Activated naive CD4-positive, alpha-beta T cell treated with anti-CD3 and anti-CD28 coated beads, Interleukin-2, amount 50 U/mL, for 24 hours (primary cell): ENCODE results near the gene HNRNPM.

Experiments
- H3K27ac Mint-ChIP-seq: one replicate; pipeline ENCODE4 v1.8.0; 2021; ENCODE audit warnings: mild to moderate bottlenecking, mixed read lengths
- H3K27me3 Mint-ChIP-seq: one replicate; pipeline ENCODE4 v1.8.0; 2021; ENCODE audit warnings: mixed read lengths
- H3K36me3 Mint-ChIP-seq: one replicate; pipeline ENCODE4 v1.8.0; 2021; ENCODE audit warnings: mixed read lengths
- H3K4me1 Mint-ChIP-seq: one replicate; pipeline ENCODE4 v1.8.0; 2021; ENCODE audit warnings: mixed read lengths
- H3K4me3 Mint-ChIP-seq: one replicate; pipeline ENCODE4 v1.8.0; 2021; ENCODE audit warnings: mild to moderate bottlenecking, mixed read lengths
- H3K9me3 Mint-ChIP-seq: one replicate; pipeline ENCODE4 v1.8.0; 2021; ENCODE audit warnings: mixed read lengths

Gene HNRNPM

GRCh38 chr19:8461376-8461775, 16.6 kb downstream of the HNRNPM start:
- Mint-ChIP-seq H3K9me3 (no peaks in the 10 kb centered on the region), H3K36me3 (peaks cover 14% of the 10 kb centered on the region), H3K27me3 (no peaks in the 10 kb centered on the region), H3K4me1 (peaks cover 72% of the 10 kb centered on the region), H3K27ac (no peak overlapping the region), H3K4me3 (no peak overlapping the region)

DNA sequence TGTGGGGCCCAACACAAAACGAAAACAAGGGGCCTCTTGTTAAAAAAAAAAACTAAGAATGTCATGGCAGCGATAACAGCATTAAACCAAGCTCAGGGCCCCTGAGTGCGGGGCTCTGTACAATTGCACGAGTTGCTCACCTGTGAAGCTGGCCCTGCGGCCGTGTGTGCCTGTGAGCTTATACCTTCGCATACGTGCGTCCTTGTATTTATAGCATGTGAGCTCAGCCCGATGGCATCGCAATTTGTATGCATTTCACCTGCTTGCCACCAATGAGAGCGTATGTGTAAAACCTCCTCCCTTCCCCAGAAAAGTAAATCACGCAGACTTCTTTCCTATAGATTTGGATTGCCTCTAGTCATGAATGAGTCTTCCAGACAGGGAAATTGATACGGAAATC, 17.1 kb downstream of the HNRNPM start:
- Mint-ChIP-seq H3K9me3 (no peaks in the 10 kb centered on the region), H3K36me3 (peaks cover 13% of the 10 kb centered on the region), H3K27ac (no peak overlapping the region), H3K4me1 (peaks cover 70% of the 10 kb centered on the region), H3K27me3 (no peaks in the 10 kb centered on the region), H3K4me3 (no peak overlapping the region)

DNA sequence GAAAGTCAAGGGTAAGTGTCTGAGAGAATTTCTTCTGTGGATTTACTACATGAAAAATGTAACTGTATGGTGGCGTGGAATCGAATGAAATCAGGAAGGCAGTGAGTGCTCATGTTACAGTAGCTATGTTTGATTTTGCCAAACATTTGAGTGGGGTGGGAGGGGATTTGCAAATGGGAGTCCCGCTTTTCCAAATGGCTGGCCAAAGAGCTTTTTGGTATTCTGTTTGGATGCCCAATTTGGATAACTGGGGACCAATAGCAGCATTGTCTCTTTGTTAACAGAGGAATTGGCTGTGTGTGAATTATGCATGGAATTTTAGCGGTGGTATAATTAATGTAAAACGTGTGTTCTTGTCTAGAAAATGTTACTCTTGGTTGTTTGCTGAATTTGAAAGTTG, 17.8 kb downstream of the HNRNPM start:
- no peaks in the 10 kb centered on the region for H3K9me3 Mint-ChIP-seq
- peak overlapping the region; percentile 41 for H3K27ac Mint-ChIP-seq
- H3K4me3 Mint-ChIP-seq, result peak overlapping the region; percentile 5
- H3K27me3 Mint-ChIP-seq, result no peaks in the 10 kb centered on the region
- H3K4me1 Mint-ChIP-seq, result peaks cover 69% of the 10 kb centered on the region
- peaks cover 16% of the 10 kb centered on the region for H3K36me3 Mint-ChIP-seq

- no peaks in the 10 kb centered on the region for H3K27me3 Mint-ChIP-seq
- peaks cover 21% of the 10 kb centered on the region for H3K36me3 Mint-ChIP-seq
- H3K4me1 Mint-ChIP-seq, result peaks cover 66% of the 10 kb centered on the region
- H3K4me3 Mint-ChIP-seq, result no peak overlapping the region
- H3K27ac Mint-ChIP-seq, result no peak overlapping the region
- H3K9me3 Mint-ChIP-seq, result no peaks in the 10 kb centered on the region
Observed at GRCh38 chr19:8463365-8463764, 18.6 kb downstream of the HNRNPM start.

DNA sequence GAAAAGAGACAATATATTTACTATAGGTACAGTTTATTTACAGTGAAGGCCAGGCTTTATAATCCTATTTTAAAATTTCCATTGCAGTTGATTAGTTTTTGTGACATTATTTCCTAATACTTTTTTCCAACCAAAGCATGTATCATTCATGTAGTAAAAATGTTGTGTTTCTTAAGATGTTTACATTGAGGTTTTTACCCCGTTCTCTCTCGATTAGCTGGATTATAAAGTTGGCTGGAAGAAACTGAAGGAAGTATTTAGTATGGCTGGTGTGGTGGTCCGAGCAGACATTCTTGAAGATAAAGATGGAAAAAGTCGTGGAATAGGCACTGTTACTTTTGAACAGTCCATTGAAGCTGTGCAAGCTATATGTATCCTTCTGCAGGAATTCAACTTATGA, 21.2 kb downstream of the HNRNPM start:
- H3K27me3 Mint-ChIP-seq, result no peaks in the 10 kb centered on the region
- H3K27ac Mint-ChIP-seq, result peak overlapping the region; percentile 27
- H3K36me3 Mint-ChIP-seq, result peaks cover 29% of the 10 kb centered on the region
- peaks cover 49% of the 10 kb centered on the region for H3K4me1 Mint-ChIP-seq
- H3K4me3 Mint-ChIP-seq, result no peak overlapping the region
- no peaks in the 10 kb centered on the region for H3K9me3 Mint-ChIP-seq

DNA sequence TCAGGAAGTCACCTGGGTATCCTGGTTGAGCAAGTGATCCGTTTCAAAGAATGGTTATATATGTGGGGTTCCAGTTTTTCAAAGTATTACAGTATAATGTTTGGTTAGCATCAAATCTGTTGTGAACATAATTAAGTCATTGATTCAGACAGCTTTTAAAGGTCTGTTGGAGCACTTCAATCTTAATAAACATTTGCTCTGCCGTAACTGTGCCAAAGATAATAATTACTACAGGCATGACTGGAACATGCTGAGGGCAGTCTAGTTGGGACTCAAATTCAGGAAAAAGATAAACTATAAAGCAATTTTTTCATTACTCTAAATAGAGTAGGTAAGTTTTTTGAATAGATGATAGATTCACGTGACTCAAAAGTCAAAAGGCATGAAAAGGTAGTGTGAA, 23.3 kb downstream of the HNRNPM start:
- H3K36me3 Mint-ChIP-seq, result peaks cover 27% of the 10 kb centered on the region
- H3K9me3 Mint-ChIP-seq, result no peaks in the 10 kb centered on the region
- peaks cover 31% of the 10 kb centered on the region for H3K4me1 Mint-ChIP-seq
- H3K27ac Mint-ChIP-seq, result peak overlapping the region; percentile 14
- H3K27me3 Mint-ChIP-seq, result no peaks in the 10 kb centered on the region
- no peak overlapping the region for H3K4me3 Mint-ChIP-seq

DNA sequence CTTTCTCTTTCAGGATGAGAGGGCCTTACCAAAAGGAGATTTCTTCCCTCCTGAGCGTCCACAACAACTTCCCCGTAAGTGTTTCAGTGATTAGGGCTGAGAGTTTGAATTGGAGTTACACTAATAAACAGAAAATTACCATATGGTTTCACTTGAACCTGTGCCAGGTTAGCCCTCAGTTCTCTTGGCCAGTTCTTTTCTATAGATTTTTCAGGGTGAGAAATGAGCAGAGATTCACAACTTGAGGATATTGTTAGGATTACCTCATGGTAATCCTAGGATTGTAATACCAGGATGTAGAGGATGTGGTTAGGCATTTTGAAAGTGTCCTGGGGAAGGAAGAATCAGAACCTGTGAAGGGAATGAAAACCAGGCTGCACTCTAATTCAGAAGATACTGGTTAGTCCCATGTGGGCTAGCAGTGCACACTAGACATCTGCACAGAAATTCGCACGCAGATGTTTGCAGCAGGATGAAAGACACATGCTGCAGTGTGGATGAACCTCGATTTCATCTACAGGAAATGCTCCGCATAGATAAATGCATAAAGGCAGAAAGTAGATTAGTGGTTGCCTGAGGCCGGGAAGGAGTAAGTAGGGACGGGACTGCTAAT, 24.1 kb downstream of the HNRNPM start:
- Mint-ChIP-seq H3K4me1 (peaks cover 32% of the 10 kb centered on the region), H3K27me3 (no peaks in the 10 kb centered on the region), H3K4me3 (no peak overlapping the region), H3K9me3 (no peaks in the 10 kb centered on the region), H3K36me3 (peaks cover 24% of the 10 kb centered on the region), H3K27ac (peak overlapping the region; percentile 26)

DNA sequence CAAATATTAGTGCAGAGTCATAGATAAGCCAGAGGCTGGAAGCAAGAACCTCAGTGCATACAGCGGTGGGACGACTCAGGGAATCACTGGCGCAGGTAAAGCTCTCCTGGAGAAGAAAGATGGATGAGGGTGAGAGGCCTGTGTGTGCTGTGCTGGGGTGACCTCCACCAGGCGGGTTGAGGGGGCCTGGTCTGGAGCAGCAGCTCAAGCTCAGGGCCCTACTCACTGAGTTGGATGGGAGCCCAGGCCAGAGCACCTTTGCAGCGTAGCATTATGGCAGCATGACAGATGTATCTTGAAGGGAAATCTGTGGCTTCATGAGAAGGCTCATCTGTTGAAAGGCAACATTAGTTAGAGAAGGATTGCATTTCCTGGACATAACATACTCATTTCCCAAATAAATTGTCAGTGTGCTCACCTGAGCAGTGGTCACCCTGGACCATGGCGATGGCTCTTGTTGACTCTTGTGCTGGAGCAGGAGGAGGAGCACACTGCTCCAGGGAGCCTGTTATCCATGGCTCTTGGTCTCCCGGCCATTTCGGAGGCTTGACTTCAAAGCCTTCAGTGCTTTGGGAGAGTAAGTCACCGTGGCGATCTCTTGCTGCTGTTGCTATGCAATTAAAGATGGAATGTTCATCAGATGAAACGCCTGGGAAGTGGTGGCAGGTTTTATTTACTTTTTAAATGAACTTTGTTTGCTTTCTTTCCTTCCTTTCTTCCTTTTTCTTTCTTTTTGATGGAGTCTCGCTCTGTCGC, 25.0 kb downstream of the HNRNPM start:
- H3K4me1 Mint-ChIP-seq, result peaks cover 33% of the 10 kb centered on the region
- H3K27me3 Mint-ChIP-seq, result no peaks in the 10 kb centered on the region
- no peaks in the 10 kb centered on the region for H3K9me3 Mint-ChIP-seq
- no peak overlapping the region for H3K4me3 Mint-ChIP-seq
- H3K36me3 Mint-ChIP-seq, result peaks cover 24% of the 10 kb centered on the region
- H3K27ac Mint-ChIP-seq, result no peak overlapping the region

- H3K9me3 Mint-ChIP-seq, result no peaks in the 10 kb centered on the region
- H3K4me3 Mint-ChIP-seq, result no peak overlapping the region
- no peaks in the 10 kb centered on the region for H3K27me3 Mint-ChIP-seq
- H3K4me1 Mint-ChIP-seq, result peaks cover 43% of the 10 kb centered on the region
- H3K36me3 Mint-ChIP-seq, result peaks cover 15% of the 10 kb centered on the region
- H3K27ac Mint-ChIP-seq, result peak overlapping the region; percentile 48
Observed at GRCh38 chr19:8473648-8474476, 29.1 kb downstream of the HNRNPM start.

DNA sequence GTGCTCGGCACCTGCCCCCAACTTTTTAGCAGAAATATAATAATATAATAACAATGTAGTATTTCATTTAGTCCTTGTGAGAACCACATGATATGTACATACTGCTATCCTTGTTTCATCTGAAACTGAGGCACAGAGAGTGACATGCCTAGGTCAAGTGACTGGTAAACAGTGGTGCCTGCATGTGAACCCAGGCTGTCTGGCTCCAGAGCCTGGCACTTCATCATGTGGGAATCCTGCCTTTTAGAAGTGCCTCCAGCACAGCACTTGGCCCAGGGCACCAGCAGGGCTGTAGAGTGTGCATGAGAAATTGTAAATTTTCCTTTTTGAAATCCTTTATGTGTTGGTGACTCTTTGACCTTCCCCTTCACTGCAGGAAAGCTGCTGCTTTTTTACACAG, 30.2 kb downstream of the HNRNPM start:
- no peak overlapping the region for H3K4me3 Mint-ChIP-seq

GRCh38 chr19:8476524-8476923, 31.7 kb downstream of the HNRNPM start:
- peak overlapping the region; percentile 19 for H3K4me3 Mint-ChIP-seq
- peaks cover 8% of the 10 kb centered on the region for H3K36me3 Mint-ChIP-seq
- H3K9me3 Mint-ChIP-seq, result no peaks in the 10 kb centered on the region
- no peaks in the 10 kb centered on the region for H3K27me3 Mint-ChIP-seq
- peaks cover 56% of the 10 kb centered on the region for H3K4me1 Mint-ChIP-seq
- no peak overlapping the region for H3K27ac Mint-ChIP-seq

More for the DNA sequence above, 30.2 kb downstream of the HNRNPM start:
- H3K27me3 Mint-ChIP-seq, result no peaks in the 10 kb centered on the region
- peaks cover 43% of the 10 kb centered on the region for H3K4me1 Mint-ChIP-seq
- no peaks in the 10 kb centered on the region for H3K9me3 Mint-ChIP-seq
- H3K27ac Mint-ChIP-seq, result no peak overlapping the region
- H3K36me3 Mint-ChIP-seq, result peaks cover 11% of the 10 kb centered on the region

GRCh38 chr19:8477889-8478288, 33.1 kb downstream of the HNRNPM start:
- Mint-ChIP-seq H3K4me3 (peak overlapping the region; percentile 33), H3K27me3 (no peaks in the 10 kb centered on the region), H3K36me3 (peaks cover 9% of the 10 kb centered on the region), H3K27ac (peak overlapping the region; percentile 24), H3K9me3 (no peaks in the 10 kb centered on the region), H3K4me1 (peaks cover 67% of the 10 kb centered on the region)

DNA sequence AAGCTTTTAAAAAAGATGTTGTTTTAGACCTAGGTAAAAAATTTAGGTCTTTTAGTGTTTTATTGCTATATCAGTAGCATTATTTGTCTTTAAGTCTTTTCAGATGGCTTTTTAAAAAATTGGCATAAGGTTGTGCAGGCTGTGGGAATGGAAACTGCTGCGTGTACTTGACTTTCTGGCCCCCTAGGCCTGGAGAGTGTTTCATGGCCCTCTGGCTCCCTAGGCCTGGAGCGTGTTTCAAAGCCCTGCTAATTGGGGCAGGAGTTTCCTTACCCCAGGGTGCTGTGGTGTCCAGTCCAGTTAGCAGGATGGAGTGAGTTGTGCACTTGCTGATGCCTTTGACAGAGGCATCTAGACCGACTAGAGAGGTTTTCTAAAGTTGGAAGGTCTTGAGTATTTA, 33.8 kb downstream of the HNRNPM start:
- H3K9me3 Mint-ChIP-seq, result no peaks in the 10 kb centered on the region
- H3K36me3 Mint-ChIP-seq, result peaks cover 11% of the 10 kb centered on the region
- H3K4me1 Mint-ChIP-seq, result peaks cover 68% of the 10 kb centered on the region
- H3K27me3 Mint-ChIP-seq, result no peaks in the 10 kb centered on the region
- H3K27ac Mint-ChIP-seq, result peak overlapping the region; percentile 71
- H3K4me3 Mint-ChIP-seq, result no peak overlapping the region

GRCh38 chr19:8481201-8481600, 36.4 kb downstream of the HNRNPM start:
- peaks cover 8% of the 10 kb centered on the region for H3K36me3 Mint-ChIP-seq
- H3K27ac Mint-ChIP-seq, result peak overlapping the region; percentile 43
- peak overlapping the region; percentile 61 for H3K4me3 Mint-ChIP-seq
- H3K27me3 Mint-ChIP-seq, result no peaks in the 10 kb centered on the region
- peaks cover 61% of the 10 kb centered on the region for H3K4me1 Mint-ChIP-seq
- no peaks in the 10 kb centered on the region for H3K9me3 Mint-ChIP-seq

DNA sequence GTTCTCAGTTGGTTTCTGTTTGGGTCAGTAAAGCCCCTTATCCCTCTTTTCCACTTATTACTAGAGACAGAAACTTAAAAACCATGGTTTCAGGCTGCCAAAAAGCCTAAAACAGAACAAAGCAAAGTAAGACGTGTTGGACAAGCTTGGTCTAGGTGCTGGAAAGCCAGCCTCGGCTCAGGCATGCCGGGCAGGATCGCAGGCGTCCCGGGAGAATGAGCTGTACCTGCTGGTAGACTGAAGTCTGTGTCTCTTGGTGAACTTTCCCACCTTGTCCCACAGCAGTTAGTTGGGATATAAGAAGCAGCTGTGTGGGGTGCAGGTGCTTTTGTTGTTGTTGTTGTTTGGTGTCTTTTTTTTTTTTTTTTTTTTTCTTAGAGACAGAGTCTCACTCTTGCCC, 36.8 kb downstream of the HNRNPM start:
- Mint-ChIP-seq H3K36me3 (peaks cover 6% of the 10 kb centered on the region), H3K4me1 (peaks cover 62% of the 10 kb centered on the region), H3K9me3 (no peaks in the 10 kb centered on the region), H3K4me3 (no peak overlapping the region), H3K27ac (peak overlapping the region; percentile 43), H3K27me3 (no peaks in the 10 kb centered on the region)

GRCh38 chr19:8482696-8483095, 37.9 kb downstream of the HNRNPM start:
- H3K4me1 Mint-ChIP-seq, result peaks cover 63% of the 10 kb centered on the region
- H3K27me3 Mint-ChIP-seq, result no peaks in the 10 kb centered on the region
- no peaks in the 10 kb centered on the region for H3K9me3 Mint-ChIP-seq
- H3K27ac Mint-ChIP-seq, result peak overlapping the region; percentile 53
- H3K36me3 Mint-ChIP-seq, result peaks cover 4% of the 10 kb centered on the region
- H3K4me3 Mint-ChIP-seq, result no peak overlapping the region
